Measurements from ENCODE around the gene LPP. TPM values are rescaled to one million over a fixed set of nuclear protein-coding genes. Genes with fewer than 3 reads are reported as not detected.

The LPP gene
- total RNA-seq (81.7 and 94.5 TPM in 2 replicates), polyA plus RNA-seq (7.6 and 10.6 TPM in 2 replicates), polyA minus RNA-seq (31.0 and 47.2 TPM in 2 replicates)
- 24.2 TPM for total RNA-seq (2013)

GRCh38 chr3:188154014-188154808, at the start of gene LPP:
LPP (plus strand) TSS chr3:188154157; CDS start chr3:188406121, 251,964 bp downstream.
- ATAC-seq (ENCODE audit: low read depth) (peak; percentile 87), DNase-seq (peak; percentile 94)
- Mint-ChIP-seq H3K27me3 (no peaks in the 10 kb centered on the region), H3K4me1 (peaks cover 51% of the 10 kb centered on the region), H3K4me3 (peak within 1 kb of the TSS; percentile 95), H3K27ac (peak within 1 kb of the TSS; percentile 95), H3K9me3 (ENCODE audit: insufficient read depth) (no peaks in the 10 kb centered on the region)
- H3K4me3 ChIP-seq (ENCODE audit: control extremely low read depth in 1 of 5, extremely low read depth in 1 of 5, insufficient read depth in 1 of 5, low read depth in 2 of 5, low read length in 4 of 5) = peak within 1 kb of the TSS; percentile 80 to 97 (median 93)
- TF ChIP-seq EZH2 (IDR thresholded peaks at IDR 0.05; ENCODE audit: borderline replicate concordance, insufficient read depth, low read depth, low read length, poor library complexity, severe bottlenecking) (no peak), CTCF (IDR thresholded peaks at IDR 0.05) (peak; percentile 19)
- no peaks in the 10 kb centered on the region for H3K27me3 ChIP-seq (replicated peaks in 1 of 4; ENCODE audit: control extremely low read depth in 1 of 4, control insufficient read depth in 3 of 4, insufficient read depth in 4 of 4, low read length in 3 of 4)
- ChIA-PET CTCF (interaction anchor here (0.6 to 2.4 kb wide), 7 partner anchors 44 to 414 kb away, joined by 3 to 10 read pairs (median 5); partner anchors contain the start of gene BCL6), POLR2A (interaction anchor here (0.6 to 1.6 kb wide), 4 partner anchors 10 to 410 kb away, joined by 3 to 4 read pairs (median 4); partner anchors contain the start of gene BCL6)
- H3K27ac ChIP-seq (ENCODE audit: low read length in 2 of 2) = peak within 1 kb of the TSS; percentile 88 to 91
- no peaks in the 10 kb centered on the region for H4K20me1 ChIP-seq (ENCODE audit: control insufficient read depth, insufficient read depth, low read length, poor library complexity, severe bottlenecking)
- H3K9ac ChIP-seq (ENCODE audit: low read length) = peak within 1 kb of the TSS; percentile 75
- peaks cover 32% of the 10 kb centered on the region for H3K79me2 ChIP-seq (ENCODE audit: control insufficient read depth, insufficient read depth, low read length)
- 1% methylated on average over 42 of the region's 66 CpGs for whole genome bisulfite sequencing (ENCODE audit: insufficient coverage)
- peak within 1 kb of the TSS; percentile 96 for H3K4me2 ChIP-seq (replicated peaks; ENCODE audit: low read depth, low read length, poor library complexity, severe bottlenecking)
- H2AFZ ChIP-seq (ENCODE audit: insufficient read depth, low read depth, low read length, poor library complexity, severe bottlenecking) = peak within 1 kb of the TSS; percentile 84
- H3K36me3 ChIP-seq (replicated peaks in 1 of 2; ENCODE audit: control extremely low read depth in 1 of 2, control insufficient read depth in 1 of 2, extremely low read depth in 1 of 2, insufficient read depth in 2 of 2, low read length in 1 of 2) = no peaks in the 10 kb centered on the region
- no peaks in the 10 kb centered on the region for H3K9me3 ChIP-seq (ENCODE audit: control extremely low read depth in 1 of 3, control insufficient read depth in 2 of 3, insufficient read depth in 1 of 3, low read length in 2 of 3)
- peaks cover 18 to 27% of the 10 kb centered on the region in 2 donors for H3K4me1 ChIP-seq (ENCODE audit: control insufficient read depth in 2 of 2, insufficient read depth in 2 of 2, low read length in 2 of 2)
- intact Hi-C loops (cut with micrococcal nuclease) = loop anchor here (1.0 to 10.0 kb wide), 11 partner anchors 33 to 409 kb away; partner anchors contain the start of gene BCL6

GRCh38 chr3:188106006-188106405, 48.0 kb upstream of the LPP start:
- Histone ChIP-seq H3K27me3 (replicated peaks in 1 of 4; ENCODE audit: control extremely low read depth in 1 of 4, control insufficient read depth in 3 of 4, insufficient read depth in 4 of 4, low read length in 3 of 4) (no peaks in the 10 kb centered on the region), H4K20me1 (ENCODE audit: control insufficient read depth, insufficient read depth, low read length, poor library complexity, severe bottlenecking) (no peaks in the 10 kb centered on the region), H3K4me2 (replicated peaks; ENCODE audit: low read depth, low read length, poor library complexity, severe bottlenecking) (no peak overlapping the region), H3K79me2 (ENCODE audit: control insufficient read depth, insufficient read depth, low read length) (no peaks in the 10 kb centered on the region), H3K36me3 (replicated peaks in 1 of 2; ENCODE audit: control extremely low read depth in 1 of 2, control insufficient read depth in 1 of 2, extremely low read depth in 1 of 2, insufficient read depth in 2 of 2, low read length in 1 of 2) (no peaks in the 10 kb centered on the region), H3K4me1 (ENCODE audit: control insufficient read depth in 2 of 2, insufficient read depth in 2 of 2, low read length in 2 of 2) (peaks cover 19 to 28% of the 10 kb centered on the region in 2 donors), H3K4me3 (ENCODE audit: control extremely low read depth in 1 of 5, extremely low read depth in 1 of 5, insufficient read depth in 1 of 5, low read depth in 2 of 5, low read length in 4 of 5) (no peak overlapping the region), H2AFZ (ENCODE audit: insufficient read depth, low read depth, low read length, poor library complexity, severe bottlenecking) (no peak overlapping the region), H3K9ac (ENCODE audit: low read length) (no peak overlapping the region), H3K27ac (ENCODE audit: low read length in 2 of 2) (no peak overlapping the region), H3K9me3 (ENCODE audit: control extremely low read depth in 1 of 3, control insufficient read depth in 2 of 3, insufficient read depth in 1 of 3, low read length in 2 of 3) (peaks cover 0 to 4% (median 0%) of the 10 kb centered on the region in 3 donors)
- H3K27me3 Mint-ChIP-seq = no peaks in the 10 kb centered on the region
- CTCF ChIA-PET = interaction anchor here (1.3 kb wide), 1 partner anchor 366 kb away, joined by 3 read pairs; no protein-coding TSS in a partner anchor
- ATAC-seq (ENCODE audit: low read depth) (no peak), DNase-seq (no peak)
- peaks cover 31% of the 10 kb centered on the region for H3K4me1 Mint-ChIP-seq
- intact Hi-C loops (cut with micrococcal nuclease) = loop anchor here (5.0 kb wide), 1 partner anchor 359 kb away; the partner anchor contains the start of gene BCL6
- TF ChIP-seq CTCF (IDR thresholded peaks at IDR 0.05) = no peak
- no peak for TF ChIP-seq EZH2 (IDR thresholded peaks at IDR 0.05; ENCODE audit: borderline replicate concordance, insufficient read depth, low read depth, low read length, poor library complexity, severe bottlenecking)
- H3K9me3 Mint-ChIP-seq (ENCODE audit: insufficient read depth) = no peaks in the 10 kb centered on the region
- no peak overlapping the region for H3K4me3 Mint-ChIP-seq
- H3K27ac Mint-ChIP-seq = no peak overlapping the region
- POLR2A ChIA-PET = no interaction called here
- WGBS (ENCODE audit: insufficient coverage) = no CpG with 5 or more reads among the region's 1 CpG
